ENCODE measurements around the gene ASB5.

Gene ASB5

DNA sequence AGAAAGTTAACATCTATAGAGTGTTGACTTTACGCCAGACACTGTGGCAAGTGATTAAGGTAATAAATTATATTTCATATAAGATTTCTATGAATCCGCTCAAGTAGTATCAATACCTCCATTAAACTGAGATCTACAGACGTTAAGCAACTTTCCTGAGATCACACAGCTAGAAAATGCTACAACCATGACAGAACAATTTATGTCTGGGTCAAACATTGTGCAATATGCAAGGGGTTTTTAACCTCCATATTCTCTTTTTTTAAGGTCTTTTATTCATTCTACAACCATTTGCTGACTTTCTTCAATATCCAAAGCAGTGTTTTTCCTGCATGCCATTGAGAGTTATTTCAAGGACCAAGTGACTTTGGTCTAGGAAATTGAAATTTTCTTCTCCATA lies 10.9 kb downstream of the ASB5 start:
- DNase-seq (ENCODE audit: low read depth in 2 of 2) = no peak
- H3K4me3 ChIP-seq (replicated peaks in 1 of 2; ENCODE audit: low read depth in 2 of 2, low read length in 2 of 2) = no peak overlapping the region
- no peak for TF ChIP-seq CTCF (IDR thresholded peaks at IDR 0.05; ENCODE audit: low read depth, low read length)

- peak in 1 of 2 donors; percentile 25 for DNase-seq (ENCODE audit: low read depth in 2 of 2)
- TF ChIP-seq CTCF (IDR thresholded peaks at IDR 0.05; ENCODE audit: low read depth, low read length) = no peak
- H3K4me3 ChIP-seq (replicated peaks in 1 of 2; ENCODE audit: low read depth in 2 of 2, low read length in 2 of 2) = no peak overlapping the region
These were observed 12.1 kb downstream of the ASB5 start for GRCh38 chr4:176256921-176257320.

DNA sequence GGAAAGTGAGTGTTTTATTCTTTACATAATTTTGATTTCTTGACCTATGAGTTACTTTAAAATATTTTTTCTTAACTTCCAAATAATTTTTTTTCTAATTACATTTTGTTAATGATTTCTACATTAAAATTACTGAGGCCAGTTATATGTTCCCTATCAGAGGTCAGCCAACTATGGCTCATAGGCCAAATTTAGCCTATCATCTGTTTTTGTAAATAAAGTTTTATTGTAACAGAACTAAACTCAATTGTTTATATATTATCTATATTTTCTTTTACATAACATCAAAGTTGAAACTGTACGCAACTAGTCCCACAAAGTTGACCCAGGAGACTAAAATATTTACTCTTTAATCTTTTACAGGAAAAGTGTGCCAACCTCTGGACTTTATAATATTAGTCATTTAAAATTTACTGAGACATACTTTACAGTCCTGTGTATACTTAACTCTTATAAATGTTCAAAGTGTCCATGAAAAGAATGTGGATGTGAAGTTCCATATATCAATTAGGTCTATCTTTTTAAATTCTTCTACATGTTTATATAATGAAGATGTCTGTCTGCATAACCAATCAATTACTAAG lies 26.2 kb downstream of the ASB5 start:
- TF ChIP-seq CTCF (IDR thresholded peaks at IDR 0.05; ENCODE audit: low read depth, low read length) = no peak
- no peak for DNase-seq (ENCODE audit: low read depth in 2 of 2)
- H3K4me3 ChIP-seq (replicated peaks in 1 of 2; ENCODE audit: low read depth in 2 of 2, low read length in 2 of 2) = no peak overlapping the region

- no peak for TF ChIP-seq CTCF (IDR thresholded peaks at IDR 0.05; ENCODE audit: low read depth, low read length)
- no peak overlapping the region for H3K4me3 ChIP-seq (replicated peaks in 1 of 2; ENCODE audit: low read depth in 2 of 2, low read length in 2 of 2)
- no peak for DNase-seq (ENCODE audit: low read depth in 2 of 2)
These were observed 27.3 kb downstream of the ASB5 start for GRCh38 chr4:176241703-176242102.

DNA sequence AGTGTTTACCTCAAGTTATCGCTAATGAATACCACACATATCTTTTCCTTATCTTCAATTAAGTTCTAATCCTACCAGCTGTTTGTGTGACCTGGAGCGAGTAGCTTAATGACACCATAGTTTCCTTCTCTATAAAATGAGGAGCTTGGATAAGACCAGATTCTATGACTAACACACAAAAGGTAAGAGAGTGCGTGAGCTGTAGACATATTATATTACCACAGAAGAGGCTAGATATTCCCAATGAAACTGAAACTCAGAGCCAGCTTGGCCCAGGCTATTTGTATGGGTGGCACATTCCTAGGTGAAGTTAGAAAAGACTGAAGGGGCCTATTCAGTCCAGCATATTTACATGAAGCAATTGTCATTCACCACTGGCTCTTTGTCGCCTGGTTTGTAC lies 30.2 kb downstream of the ASB5 start:
- TF ChIP-seq CTCF (IDR thresholded peaks at IDR 0.05; ENCODE audit: low read depth, low read length) = no peak
- peak; percentile 26 to 29 for DNase-seq (ENCODE audit: low read depth in 2 of 2)
- no peak overlapping the region for H3K4me3 ChIP-seq (replicated peaks in 1 of 2; ENCODE audit: low read depth in 2 of 2, low read length in 2 of 2)

GRCh38 chr4:176238157-176238610 lies 30.8 kb downstream of the ASB5 start:
- no peak overlapping the region for H3K4me3 ChIP-seq (replicated peaks in 1 of 2; ENCODE audit: low read depth in 2 of 2, low read length in 2 of 2)
- TF ChIP-seq CTCF (IDR thresholded peaks at IDR 0.05; ENCODE audit: low read depth, low read length) = no peak
- DNase-seq (ENCODE audit: low read depth in 2 of 2) = peak; percentile 88 to 90

DNA sequence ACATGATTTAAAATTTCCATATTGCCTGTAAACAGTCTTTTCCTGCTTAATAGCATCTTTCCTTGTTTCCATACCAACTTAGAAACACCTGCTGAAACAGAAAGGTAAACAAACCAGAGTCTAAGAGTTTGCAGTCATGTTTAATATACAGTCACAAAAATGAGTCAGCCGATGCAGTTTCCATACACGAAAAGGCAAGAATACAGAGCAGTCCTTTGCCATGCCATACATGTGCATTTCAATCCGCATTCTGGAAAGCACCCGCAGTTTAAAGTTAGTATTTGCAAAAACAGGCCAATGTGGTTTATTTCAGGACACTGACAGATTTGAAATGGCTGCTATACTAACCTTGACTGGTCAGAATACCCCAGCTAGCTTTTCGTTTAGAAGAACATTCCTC lies 32.1 kb downstream of the ASB5 start:
- H3K4me3 ChIP-seq (replicated peaks in 1 of 2; ENCODE audit: low read depth in 2 of 2, low read length in 2 of 2) = no peak overlapping the region
- TF ChIP-seq CTCF (IDR thresholded peaks at IDR 0.05; ENCODE audit: low read depth, low read length) = no peak
- DNase-seq (ENCODE audit: low read depth in 2 of 2) = peak in 1 of 2 donors; percentile 53

All from cardiac fibroblast (primary cell).